ENCODE results near the gene EFNB3.

Gene EFNB3

DNA sequence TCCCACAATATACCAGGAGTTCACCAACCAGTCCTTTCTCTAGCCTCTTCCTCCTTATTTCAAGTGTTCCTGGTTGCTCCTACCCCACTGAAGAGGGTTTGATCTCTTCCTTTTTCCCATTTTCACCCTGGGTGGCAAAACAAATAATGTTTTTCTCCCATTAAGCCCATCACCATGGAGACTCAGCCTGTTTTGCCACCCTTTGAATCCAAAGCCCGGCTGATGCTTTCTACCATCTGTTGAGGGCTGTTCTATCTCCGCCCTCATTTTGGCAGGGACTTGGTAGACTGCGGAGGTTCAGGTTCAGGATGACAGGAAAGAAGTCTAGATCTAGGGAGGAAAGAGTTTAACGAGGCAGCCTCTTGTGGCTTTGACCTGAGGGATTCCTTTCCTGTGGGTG, 15.1 kb downstream of the EFNB3 start:
- no peak for DNase-seq

DNA sequence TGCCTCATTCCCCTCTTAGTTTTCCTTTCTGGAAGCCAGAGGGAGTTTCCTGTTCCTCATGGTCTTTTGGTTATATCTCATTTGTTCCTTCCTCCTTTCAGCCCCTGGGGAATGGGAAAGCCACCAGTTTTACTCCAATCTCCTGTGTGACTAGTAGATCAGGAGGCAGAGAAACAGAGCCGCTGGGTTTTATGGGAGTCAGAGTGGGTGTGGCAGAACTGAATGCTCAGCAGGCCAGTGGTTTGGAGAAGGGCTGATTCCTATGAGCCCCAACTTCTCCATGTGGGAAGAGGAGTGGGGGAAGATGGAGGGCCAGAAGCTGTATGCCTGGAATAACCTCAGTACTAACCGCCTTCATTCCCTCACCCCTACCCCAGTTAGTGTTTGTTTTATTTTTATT, 16.6 kb downstream of the EFNB3 start:
- no peak for DNase-seq

DNA sequence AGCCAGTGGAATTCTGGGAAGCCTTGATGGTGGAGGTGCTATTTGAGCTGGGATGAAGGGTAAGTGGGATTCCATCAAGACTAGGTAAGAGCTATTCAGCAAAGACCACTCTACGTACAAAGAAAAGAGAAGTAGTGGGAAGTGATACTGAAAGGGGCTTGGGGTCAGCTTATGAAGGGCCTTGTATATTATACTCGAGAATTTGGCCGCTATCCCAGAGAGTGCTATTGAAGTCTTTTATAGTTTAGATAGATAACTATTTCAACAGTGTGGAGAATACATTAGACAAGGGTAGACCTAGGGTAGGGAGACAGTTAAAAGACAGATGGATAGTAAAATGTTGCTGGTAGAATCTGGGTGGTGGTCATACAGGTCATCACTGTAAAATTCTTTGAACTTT, 22.9 kb downstream of the EFNB3 start:
- DNase-seq, result no peak

DNA sequence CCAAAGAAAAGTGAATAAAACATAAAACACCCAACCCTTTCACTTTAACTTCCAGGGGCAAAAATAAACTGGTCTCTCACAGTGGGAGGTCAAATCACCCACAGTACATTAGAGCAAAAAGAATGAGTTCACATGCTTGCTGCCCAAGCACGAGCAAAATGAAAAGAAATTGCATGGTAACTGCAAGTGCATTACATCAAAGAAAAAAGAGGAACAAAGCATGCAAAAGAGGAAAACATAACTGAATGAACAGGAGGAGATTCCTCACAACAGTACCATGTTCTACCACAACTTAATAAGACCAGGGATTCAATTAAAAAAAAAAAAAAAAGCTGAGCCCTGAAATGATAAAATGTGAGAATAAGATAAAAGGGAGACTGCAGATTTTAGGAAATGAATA, 24.8 kb downstream of the EFNB3 start:
- no peak for DNase-seq

DNA sequence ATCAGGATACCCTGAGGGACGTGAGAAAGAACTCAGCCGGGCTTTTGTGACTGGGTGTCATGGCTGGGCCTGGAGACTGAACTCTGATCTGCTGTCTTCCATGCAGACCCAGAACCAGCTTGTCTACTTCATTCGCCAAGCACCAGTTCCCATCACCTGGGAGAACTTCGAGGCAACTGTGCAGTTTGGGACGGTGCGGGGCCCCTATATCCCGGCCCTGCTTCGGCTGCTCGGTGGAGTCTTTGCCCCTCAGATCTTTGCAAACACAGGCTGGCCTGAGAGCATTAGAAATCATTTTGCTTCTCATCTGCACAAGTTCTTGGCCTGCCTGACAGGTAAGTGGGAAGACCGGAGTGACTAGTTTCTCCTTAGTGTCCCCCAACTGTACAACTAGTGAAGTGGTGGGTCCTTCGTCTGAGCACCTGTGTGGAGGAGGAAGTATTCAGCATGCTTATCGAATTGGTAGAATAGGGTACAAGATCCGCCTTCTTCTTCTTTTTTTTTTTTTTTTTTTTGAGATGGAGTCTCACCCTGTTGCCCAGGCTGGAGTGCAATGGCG, 28.1 kb downstream of the EFNB3 start:
- DNase-seq, result no peak

DNA sequence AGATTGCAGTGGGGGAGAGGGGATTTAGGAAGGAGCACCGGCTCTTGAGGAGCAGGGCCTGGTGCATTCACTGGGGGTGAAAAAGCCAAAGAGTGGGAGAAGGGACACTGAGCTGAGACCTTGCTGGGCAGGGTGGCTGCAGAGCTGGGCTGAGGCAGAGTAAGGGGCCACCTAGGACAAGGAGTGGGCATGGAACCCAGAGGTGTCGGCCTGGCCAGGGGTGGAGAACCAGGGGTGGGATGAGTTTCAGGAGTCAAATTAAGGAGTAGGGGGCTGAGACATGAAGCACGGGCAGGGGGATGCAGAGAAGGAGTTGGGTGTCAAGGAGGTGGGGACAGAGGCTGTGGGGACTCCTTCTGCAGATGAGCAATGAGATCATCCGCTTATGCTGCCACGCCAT, 32.6 kb downstream of the EFNB3 start:
- DNase-seq, result no peak

DNA sequence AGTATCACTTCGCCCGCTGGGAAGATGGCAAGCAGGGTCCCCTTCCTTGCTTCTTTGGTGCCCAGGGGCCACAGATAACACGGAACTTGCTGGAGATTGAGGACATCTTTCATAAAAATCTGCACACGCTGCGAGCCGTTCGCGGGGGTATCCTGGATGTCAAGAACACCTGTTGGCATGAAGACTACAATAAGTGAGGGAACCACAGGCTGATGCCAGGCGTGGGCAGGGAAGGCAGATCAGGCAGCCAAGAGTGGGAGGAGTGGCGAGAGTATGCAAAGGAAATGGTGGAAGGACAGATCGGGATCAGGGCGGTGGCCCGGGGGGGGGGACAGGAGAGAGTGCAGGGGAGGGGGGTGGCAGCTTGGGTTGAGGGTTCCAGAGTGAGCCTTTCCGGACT, 34.7 kb downstream of the EFNB3 start:
- DNase-seq, result no peak

DNA sequence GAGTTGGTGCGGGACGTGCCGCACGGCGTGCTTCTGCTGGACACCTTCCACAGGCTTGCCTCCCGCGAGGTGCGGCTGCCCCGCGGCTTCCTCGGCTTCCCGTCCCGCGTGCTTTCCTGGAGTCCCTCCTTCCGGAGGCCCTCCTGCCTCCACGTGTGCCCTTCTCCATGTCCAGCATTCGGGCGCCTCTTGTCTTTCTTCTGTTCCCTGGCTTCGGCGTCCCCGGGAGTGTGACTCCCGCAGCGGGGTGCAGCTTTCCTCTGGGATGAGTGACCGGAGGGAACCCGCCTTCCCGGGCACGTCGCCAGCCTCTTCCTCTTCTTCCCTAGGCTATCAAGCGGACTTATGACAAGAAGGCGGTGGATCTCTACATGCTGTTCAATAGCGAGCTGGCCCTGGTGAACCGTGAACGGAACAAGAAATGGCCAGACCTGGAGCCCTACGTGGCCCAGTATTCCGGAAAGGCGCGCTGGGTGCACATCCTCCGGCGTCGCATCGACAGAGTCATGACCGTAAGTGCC, 35.5 kb downstream of the EFNB3 start:
- DNase-seq, result no peak

DNA sequence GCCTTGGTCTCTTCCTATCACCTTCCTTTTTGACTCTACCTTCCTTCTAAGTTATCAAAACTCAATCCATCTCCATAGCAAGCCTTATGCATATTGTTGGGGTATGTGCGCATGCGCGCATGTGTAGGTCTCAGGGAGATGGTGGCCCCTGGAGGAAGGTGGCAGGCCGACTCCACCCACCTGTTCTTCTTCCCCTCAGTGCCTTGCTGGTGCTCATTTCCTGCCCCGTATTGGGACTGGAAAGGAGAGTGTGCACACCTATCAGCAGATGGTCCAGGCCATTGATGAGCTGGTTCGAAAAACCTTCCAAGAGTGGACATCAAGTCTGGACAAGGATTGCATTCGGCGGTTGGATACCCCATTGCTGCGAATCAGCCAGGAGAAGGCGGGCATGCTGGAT, 37.7 kb downstream of the EFNB3 start:
- DNase-seq, result no peak

DNA sequence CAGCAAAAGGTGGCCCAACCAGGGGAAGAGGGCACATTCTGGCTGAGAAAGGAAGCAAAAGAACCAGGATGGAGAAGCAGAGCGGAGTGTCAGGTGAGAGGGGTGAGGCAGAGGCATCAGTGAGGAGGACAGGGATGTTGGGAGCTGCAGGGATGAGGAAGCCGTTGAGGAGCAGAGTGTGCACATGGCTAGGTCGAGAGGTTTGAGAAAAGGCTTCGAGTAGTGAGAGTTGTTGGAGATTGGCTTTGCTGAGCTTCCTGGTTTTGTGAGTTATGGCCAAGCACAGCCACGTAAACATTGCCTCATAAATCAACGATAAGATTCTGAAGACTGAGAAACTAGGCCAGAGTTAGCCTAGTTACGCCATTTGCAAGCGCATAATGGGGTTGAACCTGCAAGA, 39.4 kb downstream of the EFNB3 start:
- DNase-seq, result no peak

DNA sequence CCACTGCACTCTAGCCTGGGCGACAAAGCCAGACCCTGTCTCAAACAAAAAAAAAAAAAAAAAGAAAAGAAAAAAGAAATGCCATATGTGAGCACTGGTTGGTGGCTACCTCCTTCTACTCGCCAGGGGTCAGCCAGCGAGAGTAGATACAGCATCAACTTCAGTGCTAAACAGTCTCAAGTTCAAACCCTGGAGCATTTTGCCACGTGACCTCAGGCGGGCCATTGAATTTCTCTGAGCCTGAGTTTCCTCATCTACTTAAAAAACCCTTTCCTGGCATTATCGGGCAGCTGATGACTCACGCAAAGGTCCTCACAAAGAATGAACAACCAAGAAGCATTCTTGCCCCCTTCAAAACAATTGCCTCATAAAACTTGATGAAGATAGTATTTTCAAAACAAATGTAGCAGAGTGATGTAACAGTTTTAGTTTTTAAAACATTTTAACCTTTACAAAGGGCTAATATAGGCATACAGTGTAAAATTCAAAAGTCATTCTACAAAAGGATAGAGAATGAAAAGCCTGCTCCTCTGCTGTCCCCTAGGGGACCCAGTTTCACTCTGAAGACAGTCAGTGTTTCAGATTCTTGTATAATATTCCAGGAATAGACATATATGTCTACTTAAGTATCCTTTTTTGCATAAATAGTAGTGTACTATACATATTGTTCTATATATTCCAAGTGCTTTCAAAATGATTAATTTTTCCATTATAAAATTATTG, 40.9 kb downstream of the EFNB3 start:
- no peak for DNase-seq

DNA sequence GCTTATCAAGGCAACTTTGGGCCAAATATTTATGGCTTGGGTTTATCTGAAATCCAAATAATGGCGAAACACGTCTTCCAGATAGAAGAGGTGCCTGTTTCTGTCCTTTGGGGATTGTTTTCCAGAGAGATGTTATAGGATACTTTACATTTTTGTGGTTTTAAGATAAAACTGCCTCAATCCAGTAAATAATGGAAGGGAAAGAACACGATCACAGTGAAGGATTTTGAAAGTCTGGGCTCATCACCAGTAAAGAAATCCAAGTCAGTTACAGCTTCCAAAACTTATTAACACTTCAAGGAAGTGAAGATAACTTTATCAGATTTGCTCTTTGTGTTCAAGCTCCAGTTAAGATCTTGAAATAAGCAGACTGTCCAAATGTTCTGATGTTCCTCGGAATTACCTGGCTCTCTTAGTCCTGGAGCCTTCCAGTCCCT, 42.7 kb downstream of the EFNB3 start:
- no peak for DNase-seq

DNA sequence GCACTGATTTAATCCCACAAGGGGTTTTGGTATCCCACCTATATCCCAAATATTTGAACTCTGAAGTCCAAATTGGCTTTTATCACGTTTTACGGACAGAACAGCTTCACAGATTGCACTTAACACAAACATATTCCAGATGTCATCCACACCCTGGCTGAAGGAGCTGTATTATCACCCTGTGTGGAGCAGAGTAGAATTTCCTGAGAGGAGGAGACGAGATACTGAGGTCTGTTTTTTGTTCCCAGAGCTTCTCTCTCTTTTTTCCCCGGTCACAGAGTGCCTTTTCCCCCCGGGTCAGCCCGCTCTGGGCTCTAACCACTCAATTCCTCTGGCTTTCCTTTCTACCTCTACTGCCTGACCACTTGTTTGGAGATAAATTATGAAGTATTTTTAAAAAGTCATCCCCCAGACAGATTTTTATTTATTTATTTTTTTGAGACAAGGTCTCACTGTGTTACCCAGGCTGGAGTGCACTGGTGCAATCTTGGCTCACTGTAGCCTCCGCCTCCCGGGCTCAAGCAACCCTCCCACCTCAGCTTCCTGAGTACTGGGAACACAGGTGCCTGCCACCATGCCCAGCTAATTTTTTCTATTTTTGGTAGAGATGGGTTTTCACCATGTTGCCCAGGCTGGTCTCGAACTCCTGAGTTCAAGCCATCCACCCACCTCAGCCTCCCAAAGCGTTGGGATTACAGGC, 43.2 kb downstream of the EFNB3 start:
- no peak for DNase-seq

DNA sequence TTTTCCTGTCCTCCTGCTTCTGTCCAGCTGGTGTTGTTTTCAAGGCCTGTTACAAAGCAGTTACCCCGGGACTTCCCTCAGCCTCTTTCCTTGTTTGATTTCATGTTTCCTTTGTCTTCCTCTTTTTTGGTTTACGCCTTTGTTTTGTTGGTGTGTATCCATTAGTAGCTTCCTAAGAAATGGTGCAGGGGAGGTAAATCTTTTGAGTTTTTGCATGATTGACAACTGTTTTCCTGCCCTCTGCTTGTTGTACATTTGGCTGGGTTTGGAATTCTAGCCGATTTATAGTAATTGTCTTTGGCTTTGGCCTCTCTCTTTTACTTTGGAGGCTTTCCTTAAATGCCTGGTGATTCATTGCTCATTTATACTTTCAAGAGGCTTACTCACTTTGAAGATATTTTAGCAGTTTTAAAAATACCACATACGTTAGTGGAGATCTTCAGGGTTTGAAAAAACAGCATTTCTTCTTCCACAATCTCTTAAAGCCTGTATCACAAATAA, 45.4 kb downstream of the EFNB3 start:
- DNase-seq, result no peak

DNA sequence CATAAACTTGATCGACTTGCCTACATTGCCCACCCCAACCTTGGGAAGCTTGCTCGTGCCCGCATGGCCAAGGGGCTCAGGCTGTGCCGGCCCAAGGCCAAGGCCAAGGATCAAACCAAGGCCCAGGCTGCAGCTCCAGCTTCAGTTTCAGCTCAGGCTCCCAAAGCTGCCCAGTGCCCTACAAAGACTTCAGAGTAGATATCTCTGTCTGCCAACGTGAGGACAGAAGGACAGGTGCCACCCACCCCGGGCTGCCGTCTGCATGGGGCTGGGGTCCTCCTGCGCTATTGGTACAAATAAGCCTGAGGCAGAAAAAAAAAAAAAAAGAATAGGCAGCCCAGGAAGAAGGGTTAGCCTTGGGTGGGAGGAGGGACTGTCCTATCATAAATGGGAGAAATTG, 49.7 kb downstream of the EFNB3 start:
- no peak for DNase-seq

DNA sequence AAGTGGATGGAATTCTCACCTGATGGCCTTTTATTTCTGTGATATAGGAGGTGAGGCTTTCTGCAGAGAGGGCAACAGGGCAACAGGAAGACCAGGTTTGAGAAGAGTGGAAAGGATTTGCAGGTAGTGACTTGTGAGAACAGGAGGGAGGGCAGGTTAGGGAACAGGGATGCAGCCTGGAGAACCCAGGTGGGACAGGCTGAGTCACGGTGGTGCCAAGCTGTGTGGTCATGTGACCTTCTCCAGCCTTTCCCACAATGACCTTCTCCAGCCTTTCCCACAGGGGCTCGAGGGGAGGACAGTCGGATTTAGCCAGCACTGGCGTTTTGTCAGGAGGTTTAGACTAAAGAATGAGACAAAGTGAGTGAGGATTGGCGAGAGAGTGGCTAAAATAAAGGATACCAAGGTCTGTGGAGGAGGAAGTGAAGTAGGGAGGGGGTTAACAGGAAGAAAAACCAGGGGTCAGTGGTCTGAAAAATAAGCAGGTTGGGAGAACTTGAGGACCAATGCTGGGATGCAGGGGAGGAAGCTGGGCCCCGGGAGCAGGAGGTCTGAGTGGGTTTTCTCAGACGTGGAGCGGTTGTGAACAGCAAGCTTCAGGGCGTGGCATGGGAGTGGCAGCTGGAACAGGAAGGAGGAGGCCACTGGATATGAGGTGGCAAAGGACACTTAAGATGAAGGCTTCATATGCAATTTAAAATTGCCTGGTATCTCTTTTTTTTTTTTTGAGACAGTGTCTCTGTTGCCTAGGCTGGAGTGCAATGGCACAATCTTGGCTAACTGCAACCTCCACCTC, 50.3 kb downstream of the EFNB3 start:
- no peak for DNase-seq

DNA sequence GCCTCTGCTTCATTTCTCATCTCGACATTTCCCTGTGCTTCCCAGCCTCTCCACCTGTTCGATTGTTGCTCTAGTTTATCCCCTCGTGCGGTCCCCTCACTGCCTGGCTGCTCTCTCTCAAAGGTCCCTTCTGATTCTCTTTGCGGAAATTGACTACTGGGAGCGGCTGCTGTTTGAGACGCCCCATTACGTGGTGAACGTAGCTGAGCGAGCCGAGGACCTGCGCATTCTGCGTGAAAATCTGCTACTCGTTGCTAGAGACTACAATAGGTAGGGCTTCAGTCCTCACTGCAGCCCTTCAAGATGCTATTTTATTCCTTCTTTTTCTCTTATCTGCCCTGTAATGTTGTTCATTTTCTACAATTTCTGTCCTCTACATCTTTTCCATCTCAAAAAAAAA, 52.0 kb downstream of the EFNB3 start:
- no peak for DNase-seq

Measured in femur (tissue), 1 donor.